Measurements from ENCODE around the gene ABCC8.

DNA sequence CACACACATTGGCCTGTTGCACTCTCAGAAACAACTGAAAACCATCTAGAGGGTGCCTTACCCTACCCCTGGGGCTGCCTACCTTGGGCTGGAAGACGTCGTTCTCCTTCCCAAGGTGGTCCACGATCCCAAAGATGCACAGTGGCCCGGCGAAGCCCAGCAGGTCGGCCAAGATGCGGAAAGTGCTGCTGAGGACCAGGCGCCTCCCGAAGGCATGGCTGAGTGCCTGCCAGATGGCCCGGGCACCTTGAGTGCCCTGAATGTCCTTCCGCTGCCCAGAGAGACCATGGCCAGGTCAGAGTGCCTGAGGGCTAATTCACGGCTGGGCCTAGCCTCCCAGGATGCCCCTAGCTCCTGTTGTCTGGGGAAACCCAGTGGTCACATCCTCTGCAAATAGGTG lies 16.2 kb downstream of the ABCC8 start:
- TF ChIP-seq JUNB (IDR thresholded peaks at IDR 0.05; ENCODE audit: unreplicated experiment) (no peak), CREB1 (CRISPR knock-in tag; IDR thresholded peaks at IDR 0.05; ENCODE audit: low read depth) (no peak), CTCF (conservative IDR thresholded peaks at IDR 0.05; ENCODE audit: low read depth in 2 of 2) (no peak), EZH2phosphoT487 (IDR thresholded peaks at IDR 0.05; ENCODE audit: unreplicated experiment) (no peak), POLR2AphosphoS5 (IDR thresholded peaks at IDR 0.05; ENCODE audit: low read depth) (no peak), EZH2 (IDR thresholded peaks at IDR 0.05; ENCODE audit: low read depth, unreplicated experiment) (no peak), STAT1 (IDR thresholded peaks at IDR 0.05; ENCODE audit: unreplicated experiment) (no peak)
